ENCODE data around the gene TMEM178B. TPM values are rescaled to one million over a fixed set of nuclear protein-coding genes. Genes with fewer than 3 reads are reported as not detected.

Gene TMEM178B
- polyA plus RNA-seq, 1 donor from 2014 or later: 40.7 TPM

GRCh38 chr7:141363748-141364147 is 289.9 kb downstream of the TMEM178B start:
- Histone ChIP-seq H3K27me3 (ENCODE audit: insufficient read depth, low read depth, low read length) (no peaks in the 10 kb centered on the region), H3K27ac (ENCODE audit: low read length) (no peak overlapping the region), H4K20me1 (ENCODE audit: insufficient read depth) (no peaks in the 10 kb centered on the region), H3K9ac (ENCODE audit: low read length) (no peak overlapping the region), H3K4me2 (ENCODE audit: low read length) (no peak overlapping the region), H3K36me3 (ENCODE audit: insufficient read depth, low read length) (no peaks in the 10 kb centered on the region), H2AFZ (ENCODE audit: low read depth, low read length) (no peak overlapping the region), H3K9me3 (ENCODE audit: low read length) (no peaks in the 10 kb centered on the region), H3K79me2 (replicated peaks; ENCODE audit: insufficient read depth, low read length) (peaks cover 20% of the 10 kb centered on the region), H3F3A (ENCODE audit: insufficient read depth, low read length, poor library complexity, severe bottlenecking) (no peaks in the 10 kb centered on the region), H3K4me3 (ENCODE audit: low read length) (no peak overlapping the region), H3K9me2 (ENCODE audit: insufficient read depth, low read length) (no peaks in the 10 kb centered on the region)
- TF ChIP-seq REST (IDR thresholded peaks at IDR 0.05; ENCODE audit: borderline replicate concordance) (no peak), EZH2 (IDR thresholded peaks at IDR 0.05; ENCODE audit: borderline replicate concordance, insufficient read depth, low read length, poor library complexity, severe bottlenecking) (no peak), TAF1 (IDR thresholded peaks at IDR 0.05; ENCODE audit: low read depth) (no peak), MXI1 (conservative IDR thresholded peaks at IDR 0.05; ENCODE audit: poor library complexity, severe bottlenecking) (no peak), SMC3 (conservative IDR thresholded peaks at IDR 0.05; ENCODE audit: poor library complexity) (no peak)

- peak overlapping the region; percentile 4 for H3K4me2 ChIP-seq (ENCODE audit: low read length)
- TF ChIP-seq SMC3 (conservative IDR thresholded peaks at IDR 0.05; ENCODE audit: poor library complexity) (no peak), EZH2 (IDR thresholded peaks at IDR 0.05; ENCODE audit: borderline replicate concordance, insufficient read depth, low read length, poor library complexity, severe bottlenecking) (no peak), EP300 (conservative IDR thresholded peaks at IDR 0.05; ENCODE audit: poor library complexity, severe bottlenecking) (peak; percentile 31), POLR2AphosphoS5 (IDR thresholded peaks at IDR 0.05) (peak; percentile 22)
- H3K4me3 ChIP-seq (ENCODE audit: low read length): peak overlapping the region; percentile 3
Measured at GRCh38 chr7:141366091-141366621, 292.3 kb downstream of the TMEM178B start.

GRCh38 chr7:141369422-141369821 is 295.6 kb downstream of the TMEM178B start:
- no peaks in the 10 kb centered on the region for H4K20me1 ChIP-seq (ENCODE audit: insufficient read depth)
- no peaks in the 10 kb centered on the region for H3K9me3 ChIP-seq (ENCODE audit: low read length)
- no peaks in the 10 kb centered on the region for H3K36me3 ChIP-seq (ENCODE audit: insufficient read depth, low read length)
- TF ChIP-seq REST (IDR thresholded peaks at IDR 0.05; ENCODE audit: borderline replicate concordance) (peak; percentile 79), EZH2 (IDR thresholded peaks at IDR 0.05; ENCODE audit: borderline replicate concordance, insufficient read depth, low read length, poor library complexity, severe bottlenecking) (no peak)
- no peak overlapping the region for H3K27ac ChIP-seq (ENCODE audit: low read length)
- no peaks in the 10 kb centered on the region for H3K27me3 ChIP-seq (ENCODE audit: insufficient read depth, low read depth, low read length)
- H3F3A ChIP-seq (ENCODE audit: insufficient read depth, low read length, poor library complexity, severe bottlenecking): no peaks in the 10 kb centered on the region
- H3K9me2 ChIP-seq (ENCODE audit: insufficient read depth, low read length): no peaks in the 10 kb centered on the region
- H3K4me2 ChIP-seq (ENCODE audit: low read length): no peak overlapping the region
- no peak overlapping the region for H3K9ac ChIP-seq (ENCODE audit: low read length)
- H3K79me2 ChIP-seq (replicated peaks; ENCODE audit: insufficient read depth, low read length): peaks cover 8% of the 10 kb centered on the region
- H3K4me3 ChIP-seq (ENCODE audit: low read length): no peak overlapping the region
- H2AFZ ChIP-seq (ENCODE audit: low read depth, low read length): no peak overlapping the region

More at GRCh38 chr7:141366091-141366621, 292.3 kb downstream of the TMEM178B start:
- Histone ChIP-seq H3K27me3 (ENCODE audit: insufficient read depth, low read depth, low read length) (no peaks in the 10 kb centered on the region), H3K9me3 (ENCODE audit: low read length) (no peaks in the 10 kb centered on the region), H4K20me1 (ENCODE audit: insufficient read depth) (no peaks in the 10 kb centered on the region), H3K9me2 (ENCODE audit: insufficient read depth, low read length) (no peaks in the 10 kb centered on the region), H2AFZ (ENCODE audit: low read depth, low read length) (no peak overlapping the region), H3K27ac (ENCODE audit: low read length) (peak overlapping the region; percentile 57), H3K79me2 (replicated peaks; ENCODE audit: insufficient read depth, low read length) (peaks cover 11% of the 10 kb centered on the region), H3F3A (ENCODE audit: insufficient read depth, low read length, poor library complexity, severe bottlenecking) (no peaks in the 10 kb centered on the region), H3K36me3 (ENCODE audit: insufficient read depth, low read length) (no peaks in the 10 kb centered on the region), H3K9ac (ENCODE audit: low read length) (no peak overlapping the region)

Measured in neural cell (in vitro differentiated cells).